MM.1S (cell line): ENCODE data around the gene NME4.

Experiments
- EZH2 ChIP-seq: fragments of 300-600 bp; sonication (generic); optimal IDR thresholded peaks from 2 replicates; pipeline ENCODE3; 2017; ENCODE audit warnings: low read depth, mild to moderate bottlenecking, antibody characterized with exemption, low read length, mixed read lengths
- EZH2phosphoT487 ChIP-seq: fragments of 300-600 bp; sonication (generic); IDR thresholded peaks from 2 replicates; pipeline ENCODE4 v1.6.1; 2018; ENCODE audit warnings: antibody characterized with exemption, low read length
- TF ChIP-seq, protein P1 (sequence below): fragments of 300-600 bp; sonication (generic); IDR thresholded peaks from 2 replicates; pipeline ENCODE4 v1.5.1; 2016; ENCODE audit warnings: antibody characterized with exemption, low read length, mixed read lengths

- TF ChIP-seq, protein P1, sequence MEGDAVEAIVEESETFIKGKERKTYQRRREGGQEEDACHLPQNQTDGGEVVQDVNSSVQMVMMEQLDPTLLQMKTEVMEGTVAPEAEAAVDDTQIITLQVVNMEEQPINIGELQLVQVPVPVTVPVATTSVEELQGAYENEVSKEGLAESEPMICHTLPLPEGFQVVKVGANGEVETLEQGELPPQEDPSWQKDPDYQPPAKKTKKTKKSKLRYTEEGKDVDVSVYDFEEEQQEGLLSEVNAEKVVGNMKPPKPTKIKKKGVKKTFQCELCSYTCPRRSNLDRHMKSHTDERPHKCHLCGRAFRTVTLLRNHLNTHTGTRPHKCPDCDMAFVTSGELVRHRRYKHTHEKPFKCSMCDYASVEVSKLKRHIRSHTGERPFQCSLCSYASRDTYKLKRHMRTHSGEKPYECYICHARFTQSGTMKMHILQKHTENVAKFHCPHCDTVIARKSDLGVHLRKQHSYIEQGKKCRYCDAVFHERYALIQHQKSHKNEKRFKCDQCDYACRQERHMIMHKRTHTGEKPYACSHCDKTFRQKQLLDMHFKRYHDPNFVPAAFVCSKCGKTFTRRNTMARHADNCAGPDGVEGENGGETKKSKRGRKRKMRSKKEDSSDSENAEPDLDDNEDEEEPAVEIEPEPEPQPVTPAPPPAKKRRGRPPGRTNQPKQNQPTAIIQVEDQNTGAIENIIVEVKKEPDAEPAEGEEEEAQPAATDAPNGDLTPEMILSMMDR, result no peak
- TF ChIP-seq EZH2, result no peak
- no peak for TF ChIP-seq EZH2phosphoT487
Measured at GRCh38 chr16:349211-349610, 47.8 kb upstream of the NME4 start.
